GM19438 (cell line): ENCODE results near the gene MTCH1.
A peak's percentile ranks its signal among the peaks of the same experiment; 100 is the strongest.

Experiments used
- ATAC-seq: cut with Tn5 transposase; IDR thresholded peaks from one replicate; pipeline ENCODE4 v1.9.1; 2021; ENCODE audit warnings: low read depth; ENCODE audit not compliant: unreplicated experiment

The MTCH1 gene, protein sequence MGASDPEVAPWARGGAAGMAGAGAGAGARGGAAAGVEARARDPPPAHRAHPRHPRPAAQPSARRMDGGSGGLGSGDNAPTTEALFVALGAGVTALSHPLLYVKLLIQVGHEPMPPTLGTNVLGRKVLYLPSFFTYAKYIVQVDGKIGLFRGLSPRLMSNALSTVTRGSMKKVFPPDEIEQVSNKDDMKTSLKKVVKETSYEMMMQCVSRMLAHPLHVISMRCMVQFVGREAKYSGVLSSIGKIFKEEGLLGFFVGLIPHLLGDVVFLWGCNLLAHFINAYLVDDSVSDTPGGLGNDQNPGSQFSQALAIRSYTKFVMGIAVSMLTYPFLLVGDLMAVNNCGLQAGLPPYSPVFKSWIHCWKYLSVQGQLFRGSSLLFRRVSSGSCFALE

DNA sequence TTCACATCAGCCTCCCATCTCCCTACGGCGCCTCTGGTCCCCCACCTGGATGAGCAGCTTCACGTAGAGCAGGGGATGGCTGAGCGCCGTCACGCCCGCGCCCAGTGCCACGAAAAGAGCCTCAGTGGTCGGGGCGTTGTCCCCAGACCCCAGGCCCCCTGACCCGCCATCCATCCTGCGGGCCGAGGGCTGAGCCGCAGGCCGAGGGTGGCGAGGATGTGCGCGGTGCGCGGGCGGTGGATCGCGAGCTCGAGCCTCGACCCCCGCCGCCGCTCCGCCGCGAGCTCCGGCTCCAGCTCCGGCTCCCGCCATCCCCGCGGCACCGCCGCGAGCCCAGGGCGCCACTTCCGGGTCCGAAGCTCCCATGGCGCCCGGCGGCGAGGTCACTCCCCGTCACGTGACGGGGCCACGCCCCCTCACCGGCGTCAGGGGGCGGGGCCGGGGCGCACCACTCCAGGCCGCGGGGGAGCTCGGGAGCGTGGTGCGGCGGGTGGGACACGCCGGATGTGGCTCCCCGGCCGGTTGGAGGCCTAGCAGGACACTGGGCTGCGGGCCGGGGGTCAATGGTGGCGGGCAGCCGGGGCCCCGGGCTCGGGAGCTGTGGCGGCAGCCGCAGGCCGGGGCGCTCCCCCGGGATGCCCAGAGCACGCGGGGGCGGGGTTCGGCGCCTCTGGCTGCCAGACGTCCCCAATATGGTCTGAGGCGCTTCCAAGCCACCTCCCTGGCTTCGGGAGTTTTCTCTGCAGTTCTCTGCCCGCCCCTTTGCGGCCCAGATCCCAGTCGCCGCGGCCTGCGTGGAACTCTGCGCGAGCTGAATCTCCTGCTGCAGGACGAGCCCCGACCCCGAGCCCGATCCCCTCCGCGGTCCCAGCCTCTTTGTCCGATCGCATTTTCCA is at the start of gene MTCH1:
MTCH1 (minus strand) TSS at position 389 of the 896 bp plus-strand sequence; CDS start at position 366, 23 bp downstream.
- ATAC-seq, result peak; percentile 73

DNA sequence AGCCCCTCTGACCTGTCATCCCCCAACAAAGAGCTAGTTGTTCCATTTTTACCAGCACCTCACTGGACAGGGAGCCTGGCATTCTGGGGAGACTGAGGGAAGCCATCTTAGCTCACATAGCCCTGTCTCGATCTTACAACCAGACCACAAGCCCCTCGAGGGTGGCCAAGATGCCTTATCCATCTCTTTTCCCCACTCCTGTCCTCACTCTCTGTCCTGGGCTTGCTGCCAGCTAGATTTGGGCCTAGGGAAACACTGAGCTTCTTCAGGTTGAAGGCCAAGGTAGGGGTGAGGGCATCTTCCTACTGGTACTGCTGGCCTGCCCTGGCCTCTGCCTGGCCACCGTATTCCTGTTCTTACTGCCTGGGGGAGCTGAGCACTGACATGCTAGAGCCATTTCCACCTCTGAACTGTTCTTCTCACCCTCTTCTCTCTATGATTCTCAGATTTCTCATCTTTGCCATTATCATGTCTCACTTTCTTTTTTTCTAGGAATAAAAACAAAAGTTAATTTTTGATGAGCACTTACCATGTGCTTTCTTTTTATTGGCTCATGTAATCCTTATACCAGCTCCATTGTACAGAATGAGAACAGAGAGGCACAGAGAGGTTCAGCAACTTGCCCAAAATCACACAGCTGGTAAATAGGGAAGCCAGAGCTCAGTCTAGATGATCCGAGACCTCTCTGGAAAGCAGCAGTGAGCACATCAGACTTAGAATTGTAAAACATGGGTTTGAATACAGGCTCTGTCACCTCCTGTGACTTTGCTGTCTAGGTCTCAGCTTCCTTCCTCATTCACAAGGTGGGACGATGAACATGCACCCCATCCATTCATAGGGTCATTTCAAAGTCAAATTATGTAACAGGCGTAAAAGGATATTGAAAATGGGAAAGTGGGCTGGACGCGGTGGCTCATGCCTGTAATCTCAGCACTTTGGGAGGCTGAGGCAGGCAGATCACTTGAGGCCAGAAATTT is 48.1 kb upstream of the MTCH1 start:
- no peak for ATAC-seq

DNA sequence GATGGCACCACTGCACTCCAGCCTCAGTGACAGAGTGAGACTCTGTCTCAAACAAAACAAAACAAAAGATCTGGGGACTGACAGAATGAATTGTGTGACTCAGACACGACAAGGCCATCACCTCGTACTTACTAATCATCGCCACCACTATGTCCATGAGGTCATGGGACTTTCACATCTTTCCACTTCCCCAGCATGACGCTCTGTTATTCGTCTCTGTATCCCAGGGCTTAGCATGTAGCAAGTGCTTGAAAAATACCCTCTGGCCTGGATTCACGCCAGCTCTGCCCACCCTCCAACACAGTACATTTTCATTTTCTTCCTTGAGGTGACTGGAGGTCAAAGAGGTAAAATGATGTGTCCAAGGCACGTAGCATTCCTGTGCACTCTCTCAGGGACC is 47.3 kb upstream of the MTCH1 start:
- no peak for ATAC-seq

DNA sequence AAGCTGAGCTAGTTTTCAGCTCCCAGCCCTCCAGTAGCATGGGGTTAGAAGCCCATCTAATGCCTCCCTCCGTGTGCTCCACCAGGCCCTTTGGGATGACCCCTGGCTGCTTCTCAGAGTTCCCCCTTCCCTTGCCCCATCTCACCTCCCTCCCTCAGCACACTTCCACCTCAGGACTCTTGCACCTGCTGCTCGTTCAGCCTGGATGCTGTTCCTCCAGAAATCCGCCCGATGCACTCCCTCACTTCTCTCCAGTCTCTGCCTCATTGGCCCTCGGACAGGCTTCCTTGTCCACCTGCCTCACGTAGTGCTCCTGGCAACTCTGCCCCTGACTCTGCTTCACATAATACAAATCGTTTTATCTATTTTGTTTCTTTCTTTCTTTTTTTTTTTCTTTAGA is 46.2 kb upstream of the MTCH1 start:
- no peak for ATAC-seq

DNA sequence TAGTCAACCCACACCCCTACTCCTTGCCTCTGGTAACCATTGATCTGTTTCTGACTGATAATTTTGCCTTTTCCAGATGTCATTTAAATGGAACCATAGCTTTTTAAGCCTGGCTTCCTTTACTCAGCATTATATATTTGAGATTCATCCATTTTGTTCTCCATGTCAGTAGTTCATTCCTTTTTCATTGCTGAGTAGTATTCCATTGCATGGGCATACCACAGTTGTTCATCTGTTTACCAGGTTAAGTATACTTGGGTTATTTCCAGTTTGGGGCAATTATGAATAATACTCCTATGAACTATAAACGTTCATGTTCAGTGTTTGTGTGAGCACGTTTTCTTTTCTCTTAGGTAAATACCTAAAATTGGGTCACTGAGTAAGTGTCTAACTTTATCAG is 44.6 kb upstream of the MTCH1 start:
- ATAC-seq, result no peak

DNA sequence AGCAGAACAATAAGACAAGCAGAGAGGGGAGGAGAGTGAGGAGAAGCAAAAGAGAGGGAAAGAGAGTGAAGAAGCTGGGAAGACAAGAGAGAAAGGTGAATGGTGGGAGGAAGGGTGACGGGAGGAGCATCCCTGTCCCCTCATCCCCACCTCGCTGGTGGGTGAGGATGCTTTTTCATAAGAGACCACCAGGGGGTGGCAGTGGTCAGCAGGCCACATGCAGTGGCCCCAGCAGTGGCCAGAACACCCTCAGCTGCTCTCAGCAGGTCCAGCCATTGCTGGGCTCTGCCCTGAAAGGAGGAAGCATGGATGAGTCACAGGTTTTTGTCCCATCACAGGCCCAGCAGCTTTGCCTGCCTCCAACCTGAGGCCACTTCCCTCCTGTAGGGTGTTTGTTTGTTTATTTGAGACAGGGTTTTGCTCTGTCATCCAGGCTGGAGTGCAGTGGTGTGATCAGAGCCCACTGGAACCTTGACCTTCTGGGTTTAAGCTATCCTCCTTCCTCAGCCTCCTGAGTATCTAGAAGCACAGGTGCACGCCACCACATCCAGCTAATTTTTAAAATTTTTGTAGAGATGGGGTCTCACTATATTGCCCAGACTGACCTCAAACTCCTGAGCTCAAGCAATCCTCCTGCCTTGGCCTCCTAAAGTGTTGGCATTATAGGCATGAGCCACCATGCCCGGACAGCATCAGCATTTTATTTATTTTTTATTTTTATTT is 43.4 kb upstream of the MTCH1 start:
- ATAC-seq, result no peak

DNA sequence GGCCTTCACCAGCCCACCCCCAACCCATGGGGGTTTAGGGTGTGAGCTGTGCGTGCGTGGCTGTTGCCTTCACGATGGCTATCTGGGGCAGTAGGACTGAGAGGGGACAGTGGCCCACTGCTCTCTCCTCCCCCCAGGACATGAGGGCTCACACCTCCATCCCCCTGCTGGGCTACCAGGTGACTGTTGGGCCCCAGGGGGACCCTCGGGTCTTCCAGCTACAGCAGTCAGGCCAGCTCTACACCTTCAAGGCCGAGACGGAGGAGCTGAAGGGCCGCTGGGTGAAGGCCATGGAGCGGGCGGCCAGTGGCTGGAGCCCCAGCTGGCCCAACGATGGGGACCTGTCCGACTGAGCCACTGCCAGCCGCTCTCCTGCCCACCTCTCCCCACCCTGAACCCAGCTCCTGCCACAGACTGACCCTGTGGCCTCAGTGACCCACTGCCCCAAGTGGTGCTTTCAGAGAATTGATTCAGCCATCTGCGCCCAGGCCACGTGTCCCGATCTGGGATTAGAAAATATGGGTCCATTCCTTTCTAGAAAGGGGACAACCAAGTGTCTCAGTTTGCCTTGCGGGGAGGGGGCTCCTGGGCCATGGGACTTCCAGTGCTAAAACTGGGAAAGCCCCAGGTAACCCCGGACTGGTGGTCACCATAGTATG is 41.9 kb upstream of the MTCH1 start:
- ATAC-seq, result no peak

DNA sequence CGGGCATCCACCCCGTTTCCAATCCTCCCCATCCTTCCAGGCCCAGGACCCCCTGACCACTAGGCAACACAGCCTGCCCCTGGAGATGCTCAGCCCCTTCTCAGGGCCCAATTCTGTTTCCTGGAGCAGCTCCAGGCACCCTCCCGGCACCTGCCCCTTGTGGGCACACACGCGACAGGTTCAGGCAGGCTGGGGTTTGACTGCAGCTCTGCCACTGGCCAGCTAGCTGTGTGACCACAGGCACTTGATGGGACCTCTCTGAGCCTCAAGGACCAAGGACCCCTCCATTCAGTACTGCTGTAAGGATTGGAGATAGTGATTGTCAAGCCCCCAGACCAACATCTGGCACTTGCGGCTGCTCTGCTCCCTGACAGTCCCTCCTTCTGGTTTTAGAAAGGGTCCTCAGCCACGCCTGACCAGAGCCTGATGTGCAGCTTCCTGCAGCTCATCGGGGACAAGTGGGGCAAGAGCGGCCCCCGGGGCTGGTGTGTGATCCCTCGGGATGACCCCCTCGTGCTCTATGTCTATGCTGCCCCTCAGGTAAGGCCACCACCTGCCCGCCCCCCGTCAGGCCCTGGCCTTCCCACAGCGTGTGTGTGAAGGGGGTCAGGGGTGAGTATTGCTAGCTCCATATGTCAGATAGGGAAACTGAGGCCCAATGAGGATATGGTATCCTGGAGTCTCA is 41.2 kb upstream of the MTCH1 start:
- ATAC-seq, result no peak

DNA sequence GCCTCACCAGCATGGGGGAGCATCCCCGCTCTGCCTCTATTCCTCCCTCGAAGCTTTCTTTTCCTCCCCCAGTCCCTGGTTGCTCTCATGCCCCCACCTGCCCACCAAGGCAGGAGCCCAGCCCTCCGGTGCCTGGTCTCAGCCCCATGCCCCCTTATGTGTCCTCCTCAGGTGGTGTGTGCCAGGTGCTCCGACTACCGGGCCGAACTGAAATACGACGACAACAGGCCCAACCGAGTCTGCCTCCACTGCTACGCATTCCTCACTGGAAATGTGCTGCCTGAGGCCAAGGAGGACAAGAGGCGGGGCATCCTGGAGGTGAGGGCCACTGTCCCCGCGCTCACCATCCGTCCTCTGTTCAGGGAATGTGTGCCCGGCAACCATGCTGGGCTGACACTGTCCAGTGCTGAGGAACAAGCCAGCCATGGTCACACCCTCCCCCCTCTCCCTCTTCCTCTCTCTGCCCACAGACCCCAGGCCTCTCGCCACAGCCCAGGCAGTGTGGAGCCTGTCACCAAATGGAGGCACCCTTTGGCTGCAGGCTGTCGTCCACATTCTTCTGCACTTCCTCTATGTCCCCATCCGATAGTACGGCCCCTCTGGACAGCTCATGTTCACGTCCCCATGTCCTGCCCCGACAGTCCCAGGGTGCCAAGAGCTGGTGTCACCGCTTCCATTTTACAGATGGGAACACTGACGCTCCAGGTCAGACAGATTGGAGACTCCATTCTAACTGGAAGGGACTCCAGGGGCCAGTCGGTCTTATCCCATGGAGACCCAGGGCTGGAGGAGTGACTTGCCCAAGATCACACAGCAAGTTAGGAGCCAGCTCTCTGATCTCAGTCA is 39.8 kb upstream of the MTCH1 start:
- ATAC-seq, result no peak

DNA sequence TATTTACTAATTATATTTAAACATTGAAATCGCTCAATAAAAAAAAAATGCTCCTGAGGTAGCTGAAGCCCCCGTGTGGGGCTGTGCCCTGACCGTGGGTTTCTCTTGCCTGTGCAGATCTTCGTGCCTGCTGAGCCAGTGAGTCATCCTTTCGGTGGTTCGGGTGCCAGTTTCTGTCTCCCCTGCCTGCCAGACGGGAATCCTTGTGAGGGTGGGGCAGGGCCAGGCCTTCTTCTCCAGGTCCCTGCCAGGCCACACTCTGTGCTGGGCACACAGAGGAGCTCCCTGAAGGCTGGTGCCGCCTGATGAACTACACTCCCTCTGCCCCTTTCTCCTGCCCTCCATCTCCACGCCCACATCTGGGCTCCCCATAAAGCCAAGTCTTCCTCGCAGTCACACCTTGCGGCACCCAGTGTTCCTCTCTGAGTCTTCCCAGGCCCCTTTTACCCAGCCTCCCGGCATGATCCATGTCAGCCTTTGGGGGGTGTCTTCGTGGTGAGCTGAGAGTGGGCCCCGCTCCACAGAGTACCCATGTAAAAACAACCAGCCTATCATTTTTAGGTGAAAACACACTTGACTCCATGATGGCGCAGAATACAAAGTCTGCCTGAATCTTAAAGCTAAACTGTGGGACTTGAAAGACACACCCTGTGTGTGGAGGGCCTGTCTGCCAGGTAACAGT is 38.8 kb upstream of the MTCH1 start:
- ATAC-seq, result no peak

DNA sequence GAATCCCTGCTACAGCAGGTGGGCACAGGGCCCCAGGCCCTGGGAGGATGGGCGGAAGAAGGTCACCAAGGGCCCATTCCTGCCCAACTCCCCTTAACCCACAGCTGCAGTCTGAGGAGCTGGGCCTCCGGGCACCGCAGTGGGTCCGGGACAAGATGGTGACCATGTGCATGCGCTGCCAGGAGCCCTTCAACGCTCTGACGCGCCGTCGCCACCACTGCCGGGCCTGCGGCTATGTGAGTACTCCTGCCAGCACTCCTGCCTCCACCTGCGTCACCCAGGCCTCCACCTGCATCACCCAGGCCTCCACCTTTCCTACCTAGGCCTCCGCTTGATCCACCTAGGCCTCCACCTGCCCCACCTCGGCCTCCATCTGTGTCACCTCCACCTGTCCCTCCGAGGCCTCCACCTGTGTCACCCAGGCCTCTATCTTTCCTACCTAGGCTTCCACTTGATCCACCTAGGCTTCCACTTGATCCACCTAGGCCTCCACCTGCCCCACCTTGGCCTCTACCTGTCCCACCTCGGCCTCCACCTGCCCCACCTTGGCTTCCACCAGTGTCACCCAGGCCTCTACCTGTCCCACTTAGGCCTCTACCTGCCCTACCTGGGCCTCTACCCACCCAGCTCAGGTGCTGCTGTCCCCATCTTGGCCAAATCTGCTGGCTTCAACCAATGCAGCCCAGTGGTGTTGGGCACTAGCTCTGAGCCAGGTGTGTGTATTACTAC is 36.3 kb upstream of the MTCH1 start:
- ATAC-seq, result no peak

DNA sequence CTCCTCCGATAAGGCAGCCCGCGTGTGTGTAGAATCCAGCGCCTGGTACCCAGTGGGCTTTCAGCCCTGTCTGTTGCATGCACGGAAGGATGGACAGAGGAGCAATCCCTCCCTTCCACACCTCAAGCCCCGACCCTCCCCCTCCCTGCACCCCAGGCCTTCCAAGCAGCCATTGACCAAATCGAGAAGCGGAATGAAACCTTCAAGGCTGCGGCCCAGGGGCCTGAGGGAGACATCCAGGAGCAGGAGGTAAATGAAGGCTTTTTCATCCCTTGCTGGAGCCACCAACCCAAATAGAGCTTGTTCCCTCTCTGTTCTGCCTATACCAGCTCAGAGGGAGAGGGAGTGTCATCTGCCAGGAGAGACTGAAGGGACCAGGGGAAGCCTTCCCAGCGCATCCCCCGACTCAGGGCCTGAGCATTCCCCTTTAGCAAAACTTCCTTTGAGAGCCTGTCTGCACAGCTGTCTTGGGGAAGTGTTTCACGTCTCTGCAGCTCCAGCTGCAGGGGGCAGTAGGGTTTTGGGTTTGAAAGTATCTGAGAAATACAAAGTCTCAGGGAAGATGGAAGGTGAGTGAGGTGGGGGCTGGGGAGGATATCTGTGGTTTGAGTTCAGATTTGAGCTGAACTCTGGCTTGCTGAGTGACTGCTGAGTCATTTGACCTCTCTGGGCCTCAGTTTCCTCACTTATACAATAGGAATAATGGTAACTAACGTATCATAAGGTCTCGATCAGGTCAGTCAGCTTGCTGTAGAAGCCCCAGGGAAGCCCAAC is 35.5 kb upstream of the MTCH1 start:
- no peak for ATAC-seq

DNA sequence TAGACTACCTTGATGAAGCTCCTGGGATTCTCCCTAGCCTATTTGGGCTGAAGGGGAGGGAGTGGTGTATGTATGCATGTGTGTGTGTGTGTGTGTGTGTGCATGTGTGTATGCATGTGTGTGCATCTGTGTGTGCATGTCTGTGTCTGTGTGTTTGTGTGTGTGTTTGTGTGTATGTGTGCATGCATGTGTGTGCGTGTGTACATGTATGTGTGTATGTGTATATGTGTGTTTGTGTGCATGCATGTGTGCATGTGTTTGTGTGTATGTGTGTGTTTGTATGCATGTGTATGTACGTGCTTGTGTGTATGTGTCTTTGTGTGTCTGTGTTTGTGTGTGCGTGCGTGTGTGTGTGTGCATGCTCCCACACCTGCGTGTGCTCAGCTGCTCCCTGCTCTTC is 34.8 kb upstream of the MTCH1 start:
- no peak for ATAC-seq

DNA sequence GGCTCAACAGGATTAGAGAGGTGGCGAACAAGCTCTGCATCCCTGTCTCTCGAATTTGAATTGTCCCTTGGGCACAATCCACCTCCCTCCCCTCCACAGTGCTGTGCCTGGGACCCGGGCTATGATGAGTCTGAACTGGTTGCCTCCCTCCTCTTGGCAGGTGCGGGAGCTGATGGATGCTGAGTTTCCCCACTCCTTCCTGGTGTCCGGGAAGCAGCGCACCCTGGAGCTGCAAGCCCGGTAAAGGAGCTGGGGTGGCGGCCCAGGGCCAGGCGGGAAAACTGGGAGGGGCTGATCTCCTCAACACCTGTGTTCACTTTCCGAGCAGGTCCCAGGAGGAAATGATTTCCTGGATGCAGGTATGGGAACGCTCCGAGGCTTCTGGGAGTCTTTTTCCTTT is 34.4 kb upstream of the MTCH1 start:
- ATAC-seq, result no peak

DNA sequence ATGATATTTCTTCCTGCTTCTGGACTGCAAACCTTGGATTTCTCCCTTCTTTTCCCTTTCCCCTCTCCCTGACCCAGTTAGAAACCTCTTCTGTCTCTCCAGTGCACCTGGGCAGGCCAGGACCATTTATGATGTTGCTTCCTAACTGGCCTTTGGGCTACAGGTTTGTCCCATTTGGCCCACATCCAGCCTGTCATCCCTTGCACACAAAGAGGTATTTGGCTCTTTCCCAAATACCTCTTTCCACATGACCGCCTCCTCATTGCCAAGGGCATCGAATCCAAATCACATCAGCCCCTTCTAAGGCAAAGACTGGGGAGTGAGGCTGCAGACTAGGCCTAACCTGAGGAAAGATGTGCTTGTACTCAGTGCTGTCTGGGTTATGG is 33.1 kb upstream of the MTCH1 start:
- ATAC-seq, result no peak
